Thyroid gland (tissue), 4 donors: ENCODE measurements around the gene RNF220.

Source experiments
- POLR2A ChIP-seq, 2 donors: fragments of 450-650 bp; IDR thresholded peaks; one replicate each; pipeline ENCODE4 v1.6.1; 2017; ENCODE audit warnings: antibody characterized with exemption in 2 of 2, mild to moderate bottlenecking in 2 of 2, moderate library complexity in 1 of 2
- TF ChIP-seq, protein P1 (sequence below), 6 experiments: fragments of 200-600 bp in 3 of 6; fragments of 450-650 bp in 3 of 6; sonication (generic) in 3 of 6; IDR thresholded peaks; one replicate each; pipeline ENCODE4 v1.5.1; 2016 to 2019; ENCODE audit warnings: antibody characterized with exemption in 6 of 6, mild to moderate bottlenecking in 2 of 6, inconsistent platforms in 1 of 6, moderate library complexity in 1 of 6

DNA sequence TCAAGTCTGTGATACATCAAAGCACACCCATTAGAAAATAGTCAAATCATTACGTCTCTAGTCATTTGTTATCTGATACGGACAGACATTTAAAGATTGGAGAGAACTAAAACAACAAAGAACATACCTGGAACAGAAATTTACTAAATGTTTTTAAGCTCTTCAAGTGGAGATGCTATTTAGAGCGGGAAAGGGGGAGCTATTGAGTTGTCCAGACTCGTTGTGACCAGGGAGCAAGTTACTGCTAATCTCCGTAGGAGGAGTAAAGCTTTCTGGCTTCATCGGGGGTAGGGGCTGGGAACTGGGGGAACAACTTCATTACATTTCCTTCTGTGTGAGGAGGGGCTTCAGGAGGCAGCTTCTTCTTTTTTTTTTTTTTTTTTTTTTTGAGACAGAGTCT is 129.7 kb downstream of the RNF220 start:
- TF ChIP-seq POLR2A (IDR thresholded peaks at IDR 0.05): no peak
- TF ChIP-seq, protein P1, sequence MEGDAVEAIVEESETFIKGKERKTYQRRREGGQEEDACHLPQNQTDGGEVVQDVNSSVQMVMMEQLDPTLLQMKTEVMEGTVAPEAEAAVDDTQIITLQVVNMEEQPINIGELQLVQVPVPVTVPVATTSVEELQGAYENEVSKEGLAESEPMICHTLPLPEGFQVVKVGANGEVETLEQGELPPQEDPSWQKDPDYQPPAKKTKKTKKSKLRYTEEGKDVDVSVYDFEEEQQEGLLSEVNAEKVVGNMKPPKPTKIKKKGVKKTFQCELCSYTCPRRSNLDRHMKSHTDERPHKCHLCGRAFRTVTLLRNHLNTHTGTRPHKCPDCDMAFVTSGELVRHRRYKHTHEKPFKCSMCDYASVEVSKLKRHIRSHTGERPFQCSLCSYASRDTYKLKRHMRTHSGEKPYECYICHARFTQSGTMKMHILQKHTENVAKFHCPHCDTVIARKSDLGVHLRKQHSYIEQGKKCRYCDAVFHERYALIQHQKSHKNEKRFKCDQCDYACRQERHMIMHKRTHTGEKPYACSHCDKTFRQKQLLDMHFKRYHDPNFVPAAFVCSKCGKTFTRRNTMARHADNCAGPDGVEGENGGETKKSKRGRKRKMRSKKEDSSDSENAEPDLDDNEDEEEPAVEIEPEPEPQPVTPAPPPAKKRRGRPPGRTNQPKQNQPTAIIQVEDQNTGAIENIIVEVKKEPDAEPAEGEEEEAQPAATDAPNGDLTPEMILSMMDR (IDR thresholded peaks at IDR 0.05): no peak
